Measurements from ENCODE around the gene M1AP.
"Not testable (repeated sequence)": the region's sequence is repeated elsewhere in the genome, so short reads cannot be mapped to it uniquely, and the experiment has no call there.

The M1AP gene

GRCh38 chr2:74639550-74639949 lies 8.6 kb downstream of the M1AP start:
- DNase-seq (ENCODE audit: low read depth): no peak

GRCh38 chr2:74632939-74633312 lies 15.2 kb downstream of the M1AP start:
- TF ChIP-seq CTCF (IDR thresholded peaks at IDR 0.05; ENCODE audit: insufficient read depth, low read depth, low read length, missing control alignments): no peak
- H3K4me3 ChIP-seq (ENCODE audit: low read length): no peak overlapping the region
- DNase-seq (ENCODE audit: low read depth): no peak

More at GRCh38 chr2:74639550-74639949, 8.6 kb downstream of the M1AP start:
- TF ChIP-seq CTCF (IDR thresholded peaks at IDR 0.05; ENCODE audit: insufficient read depth, low read depth, low read length, missing control alignments): no peak
- no peak overlapping the region for H3K4me3 ChIP-seq (ENCODE audit: low read length)

- no peak for TF ChIP-seq CTCF (IDR thresholded peaks at IDR 0.05; ENCODE audit: insufficient read depth, low read depth, low read length, missing control alignments)
- no peak overlapping the region for H3K4me3 ChIP-seq (ENCODE audit: low read length)
- DNase-seq (ENCODE audit: low read depth): no peak
Measured at GRCh38 chr2:74632209-74632938, 15.8 kb downstream of the M1AP start.

- not testable (repeated sequence) for DNase-seq (ENCODE audit: low read depth); H3K4me3 ChIP-seq (ENCODE audit: low read length)
Measured at GRCh38 chr2:74630454-74630853, 17.7 kb downstream of the M1AP start.

GRCh38 chr2:74628538-74629105 lies 19.5 kb downstream of the M1AP start:
- no peak for TF ChIP-seq CTCF (IDR thresholded peaks at IDR 0.05; ENCODE audit: insufficient read depth, low read depth, low read length, missing control alignments)

GRCh38 chr2:74625658-74626425 lies 22.3 kb downstream of the M1AP start:
- H3K4me3 ChIP-seq (ENCODE audit: low read length): no peak overlapping the region
- DNase-seq (ENCODE audit: low read depth): no peak
- TF ChIP-seq CTCF (IDR thresholded peaks at IDR 0.05; ENCODE audit: insufficient read depth, low read depth, low read length, missing control alignments): no peak

More at GRCh38 chr2:74628538-74629105, 19.5 kb downstream of the M1AP start:
- DNase-seq (ENCODE audit: low read depth): no peak
- no peak overlapping the region for H3K4me3 ChIP-seq (ENCODE audit: low read length)

GRCh38 chr2:74620671-74621070 lies 27.5 kb downstream of the M1AP start:
- TF ChIP-seq CTCF (IDR thresholded peaks at IDR 0.05; ENCODE audit: insufficient read depth, low read depth, low read length, missing control alignments): no peak
- H3K4me3 ChIP-seq (ENCODE audit: low read length): no peak overlapping the region
- DNase-seq (ENCODE audit: low read depth): no peak

All from epithelial cell of esophagus (primary cell).